Measurements from ENCODE around the gene MBD2. TPM values are rescaled to one million over a fixed set of nuclear protein-coding genes. Genes with fewer than 3 reads are reported as not detected.
"Not testable (repeated sequence)": the region's sequence is repeated elsewhere in the genome, so short reads cannot be mapped to it uniquely, and the experiment has no call there.

Gene MBD2, protein sequence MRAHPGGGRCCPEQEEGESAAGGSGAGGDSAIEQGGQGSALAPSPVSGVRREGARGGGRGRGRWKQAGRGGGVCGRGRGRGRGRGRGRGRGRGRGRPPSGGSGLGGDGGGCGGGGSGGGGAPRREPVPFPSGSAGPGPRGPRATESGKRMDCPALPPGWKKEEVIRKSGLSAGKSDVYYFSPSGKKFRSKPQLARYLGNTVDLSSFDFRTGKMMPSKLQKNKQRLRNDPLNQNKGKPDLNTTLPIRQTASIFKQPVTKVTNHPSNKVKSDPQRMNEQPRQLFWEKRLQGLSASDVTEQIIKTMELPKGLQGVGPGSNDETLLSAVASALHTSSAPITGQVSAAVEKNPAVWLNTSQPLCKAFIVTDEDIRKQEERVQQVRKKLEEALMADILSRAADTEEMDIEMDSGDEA
- total RNA-seq (2014; rRNA removed; shearing (Covaris generic)), result 30.9 and 32.5 TPM in 2 replicates
- polyA plus RNA-seq (2014; cell fraction: nucleus; rRNA removed), result 11.1 and 15.7 TPM in 2 replicates

DNA sequence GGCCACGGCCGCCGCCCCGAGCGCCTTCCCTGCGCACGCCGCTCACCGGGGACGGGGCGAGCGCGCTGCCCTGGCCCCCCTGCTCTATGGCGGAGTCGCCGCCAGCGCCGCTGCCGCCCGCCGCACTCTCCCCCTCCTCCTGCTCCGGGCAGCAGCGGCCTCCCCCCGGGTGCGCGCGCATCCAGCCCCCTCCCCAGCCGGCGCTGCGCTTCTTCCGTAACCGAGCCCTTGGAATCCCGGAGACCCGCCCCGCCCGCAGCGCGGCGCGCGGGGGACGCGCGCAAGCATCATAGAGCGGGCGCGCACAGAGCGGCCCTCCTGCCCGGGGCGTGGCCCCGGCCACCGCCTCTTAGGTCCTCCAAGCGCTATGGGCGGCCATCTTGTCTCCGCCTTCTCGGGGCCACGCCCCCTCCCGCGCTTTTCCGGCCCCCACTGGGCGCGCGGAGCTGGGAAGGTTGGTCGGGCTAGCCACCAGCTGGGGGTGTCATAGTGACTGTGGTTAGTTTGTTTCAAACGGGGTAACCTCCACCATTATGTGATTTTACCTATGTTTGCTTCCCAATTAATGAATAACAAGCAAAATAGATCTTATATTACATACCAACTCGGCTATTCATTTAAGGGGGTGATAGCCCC, at the start of gene MBD2:
Gene MBD2, minus strand, starts transcription at position 291 of the 636 bp plus-strand sequence. Its CDS starts 110 bp downstream, at position 181.
- DNase-seq (ENCODE audit: extremely low read depth, low read depth), result peak; percentile 88

DNA sequence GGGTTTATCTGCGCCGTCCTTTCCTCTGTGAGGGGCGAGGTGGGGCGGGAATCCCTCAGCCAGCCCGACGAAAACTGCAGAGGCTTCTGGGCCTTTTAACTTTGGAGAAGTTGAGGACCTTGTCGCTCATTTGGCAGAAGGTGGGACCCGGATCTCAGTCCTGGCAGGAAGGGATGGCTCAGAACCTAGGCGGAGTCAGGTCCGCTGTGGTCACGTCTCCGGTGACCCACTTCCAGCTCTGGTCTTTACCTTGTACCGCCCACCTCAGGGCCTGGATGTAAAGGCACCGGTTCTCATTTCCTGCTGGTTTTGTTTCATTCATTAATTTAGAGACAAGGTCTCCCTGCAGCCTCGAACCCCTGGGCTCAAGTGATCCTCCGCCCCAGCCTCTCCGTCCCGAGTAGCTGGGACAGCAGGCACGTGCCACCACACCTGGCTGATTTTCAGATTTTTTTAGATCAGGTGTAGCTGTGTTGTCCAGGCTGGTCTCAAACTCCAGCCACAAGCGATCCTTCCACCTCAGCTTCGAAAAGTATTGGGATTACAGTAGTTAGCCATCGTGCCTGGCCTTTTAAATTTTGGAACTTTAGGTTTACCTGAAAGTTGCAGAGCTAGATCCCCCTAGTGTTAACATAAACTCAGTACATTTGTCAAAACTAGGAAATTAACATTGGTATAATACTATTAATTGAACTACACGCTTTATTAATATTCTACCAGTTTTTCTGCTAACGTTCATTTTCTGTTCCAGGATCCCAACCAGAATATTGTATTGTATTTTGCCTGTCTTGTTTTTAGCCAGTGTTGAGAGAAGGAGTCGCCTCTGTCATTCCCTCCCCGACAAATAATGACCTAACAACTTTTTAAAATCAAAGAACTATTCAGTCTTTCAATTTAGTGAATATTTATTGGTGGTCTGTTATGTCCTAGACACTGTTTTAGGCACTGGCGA, 45.7 kb upstream of the MBD2 start:
- no peak for DNase-seq (ENCODE audit: extremely low read depth, low read depth)

DNA sequence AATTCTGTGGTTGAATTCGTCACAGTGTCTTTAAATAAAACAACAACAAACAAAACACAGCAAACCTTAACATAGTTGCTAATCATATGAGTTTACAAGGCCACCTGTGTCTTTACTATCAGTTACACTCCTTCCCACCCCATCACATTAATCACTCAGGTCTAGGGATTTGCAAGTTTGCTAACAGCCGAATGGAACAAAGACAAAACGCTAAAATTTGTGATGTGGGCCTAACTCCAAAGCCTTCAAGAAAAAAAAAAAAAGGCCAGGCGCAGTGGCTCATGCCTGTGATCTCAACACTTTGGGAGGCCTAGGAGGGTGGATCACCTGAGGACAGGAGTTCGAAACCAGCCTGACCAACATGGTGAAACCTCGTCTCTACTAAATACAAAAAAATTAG, 44.3 kb upstream of the MBD2 start:
- no peak for DNase-seq (ENCODE audit: extremely low read depth, low read depth)

DNA sequence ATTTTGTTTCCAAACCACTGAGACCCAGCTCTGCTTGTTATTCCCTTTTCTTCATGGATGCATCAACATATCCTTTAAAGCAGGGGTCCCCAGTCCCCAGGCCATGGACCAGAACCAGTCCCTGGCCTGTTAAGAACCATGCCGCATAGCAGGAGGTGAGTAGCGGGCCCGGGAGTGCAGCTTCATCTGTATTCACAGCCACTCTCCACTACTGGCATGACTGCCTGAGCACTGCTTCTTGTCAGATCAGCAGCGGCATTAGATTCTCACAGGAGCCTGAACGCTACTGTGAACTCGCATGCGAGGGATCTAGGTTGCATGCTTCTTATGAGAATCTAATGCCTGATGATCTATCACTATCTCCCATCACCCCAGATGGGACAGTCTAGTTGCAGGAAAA, 43.2 kb upstream of the MBD2 start:
- DNase-seq (ENCODE audit: extremely low read depth, low read depth), result no peak

DNA sequence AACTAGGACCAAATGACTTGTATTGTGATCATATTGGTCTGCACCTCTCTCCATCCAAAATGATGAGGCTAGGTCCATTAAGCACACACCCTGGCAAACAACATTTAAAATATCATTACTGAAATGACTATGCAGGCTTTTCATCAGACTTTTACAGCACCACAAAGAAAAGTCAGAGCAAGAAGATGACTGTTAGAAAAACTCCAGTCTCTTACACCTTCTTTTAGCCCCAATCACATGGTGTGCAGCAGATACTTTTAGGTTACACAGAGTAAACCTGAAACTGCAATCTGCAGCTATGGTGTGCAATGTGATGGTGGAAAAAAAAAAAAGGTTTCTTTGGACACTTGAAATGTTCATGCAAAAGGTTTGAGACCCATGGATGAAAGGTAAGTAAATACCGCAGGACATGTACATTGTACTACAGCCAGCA, 39.5 kb upstream of the MBD2 start:
- no peak for DNase-seq (ENCODE audit: extremely low read depth, low read depth)

DNA sequence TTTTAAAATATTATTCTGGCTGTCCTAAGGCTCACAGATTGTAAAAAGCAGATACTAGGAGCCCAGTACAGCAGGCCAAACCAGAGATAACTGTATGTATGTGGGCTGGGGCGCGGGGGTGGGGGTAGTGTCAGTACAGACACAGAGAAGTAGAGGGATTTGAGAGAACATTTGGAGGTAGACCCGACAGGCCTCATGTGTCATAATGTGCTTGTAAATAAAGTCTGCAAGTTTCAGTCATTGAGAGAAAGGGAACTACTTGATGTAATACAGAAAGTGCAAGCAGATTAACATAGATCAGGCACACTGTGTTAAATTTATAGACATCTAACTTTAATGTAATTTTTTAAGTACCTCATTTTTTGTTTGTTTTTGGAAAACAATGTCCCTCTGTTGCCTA, 37.4 kb upstream of the MBD2 start:
- no peak for DNase-seq (ENCODE audit: extremely low read depth, low read depth)

DNA sequence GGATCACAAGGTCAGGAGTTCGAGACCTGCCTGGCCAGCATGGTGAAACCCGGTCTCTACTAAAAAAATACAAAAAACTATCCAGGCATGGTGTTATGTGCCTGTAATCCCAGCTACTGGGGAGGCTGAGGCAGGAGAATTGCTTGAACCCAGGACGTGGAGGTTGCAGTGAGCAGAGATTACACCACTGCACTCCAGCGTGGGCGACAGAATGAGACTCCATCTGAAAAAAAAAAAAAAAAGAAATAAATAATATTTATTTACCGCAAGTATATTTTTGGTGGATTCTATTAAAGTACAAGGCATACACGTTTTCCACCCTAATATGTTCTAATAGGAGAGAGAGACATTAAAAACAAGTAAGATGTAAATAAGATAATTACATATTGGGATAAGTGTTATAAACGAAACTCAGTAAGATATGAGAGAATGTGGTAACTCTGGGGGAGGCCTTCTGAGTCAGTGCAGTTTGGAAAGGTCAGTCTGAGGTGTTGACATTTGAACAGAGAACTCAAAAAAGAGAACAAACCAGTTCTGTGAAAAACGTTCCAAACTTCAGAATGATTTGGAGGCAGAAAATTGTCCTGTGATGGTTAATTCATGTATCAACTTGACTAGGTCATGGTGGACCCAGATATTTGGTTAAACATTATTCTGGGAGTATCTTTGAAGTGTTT, 36.1 kb upstream of the MBD2 start:
- DNase-seq (ENCODE audit: extremely low read depth, low read depth), result no peak

DNA sequence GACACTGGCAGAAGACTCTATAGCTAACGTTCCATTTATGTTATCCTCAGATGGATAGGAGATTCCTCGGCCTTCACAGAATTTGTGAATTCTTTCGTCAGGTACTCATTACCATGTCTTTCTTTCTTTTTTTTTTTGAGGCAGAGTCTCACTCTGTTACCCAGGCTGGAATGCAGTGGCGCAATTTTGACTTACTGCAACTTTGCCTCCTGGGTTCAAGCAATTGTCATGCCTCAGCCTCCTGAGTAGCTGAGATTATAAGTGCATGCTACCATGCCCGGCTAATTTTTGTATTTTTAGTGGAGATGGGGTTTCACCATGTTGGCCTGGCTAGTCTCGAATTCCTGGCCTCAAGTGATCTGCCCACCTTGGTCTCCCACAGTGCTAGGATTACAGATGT, 33.3 kb upstream of the MBD2 start:
- DNase-seq (ENCODE audit: extremely low read depth, low read depth), result not testable (repeated sequence)

DNA sequence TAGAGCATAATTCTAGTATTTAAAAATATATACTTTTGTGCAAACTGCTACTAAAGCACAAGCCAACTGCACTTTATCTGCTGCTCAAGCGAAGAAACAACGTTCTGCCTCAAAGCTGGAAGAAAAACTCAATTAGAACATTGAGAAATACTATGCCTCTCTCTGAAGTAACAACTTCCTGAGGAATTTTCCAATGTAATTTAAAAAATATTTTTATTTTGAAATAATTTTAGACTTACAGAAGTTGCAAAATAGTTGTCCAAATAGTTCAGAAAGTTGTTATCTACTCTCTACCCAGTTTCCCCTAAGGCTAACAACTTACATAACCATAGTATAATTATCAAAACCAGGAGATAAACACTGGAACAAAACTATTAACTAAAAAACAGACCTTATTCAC, 32.5 kb upstream of the MBD2 start:
- DNase-seq (ENCODE audit: extremely low read depth, low read depth), result no peak

DNA sequence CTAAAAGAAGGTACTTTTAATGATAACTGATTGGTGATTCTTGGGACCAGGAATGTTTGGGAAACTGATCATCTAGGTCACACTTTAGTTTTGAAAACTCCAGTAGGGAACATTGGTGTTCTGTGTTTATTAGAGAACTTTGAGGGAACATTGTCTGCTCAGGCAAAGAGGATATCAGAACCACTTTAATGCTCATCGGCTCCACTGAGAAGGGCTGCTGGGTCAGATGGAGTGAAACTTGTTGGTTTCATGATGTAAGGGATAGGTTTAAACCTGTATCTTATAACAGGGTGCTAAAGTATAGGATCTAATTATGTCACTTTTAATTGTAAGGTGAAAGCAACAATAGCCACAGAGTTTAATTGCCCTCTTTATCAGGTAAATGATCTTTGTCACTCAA, 30.7 kb upstream of the MBD2 start:
- DNase-seq (ENCODE audit: extremely low read depth, low read depth), result no peak

DNA sequence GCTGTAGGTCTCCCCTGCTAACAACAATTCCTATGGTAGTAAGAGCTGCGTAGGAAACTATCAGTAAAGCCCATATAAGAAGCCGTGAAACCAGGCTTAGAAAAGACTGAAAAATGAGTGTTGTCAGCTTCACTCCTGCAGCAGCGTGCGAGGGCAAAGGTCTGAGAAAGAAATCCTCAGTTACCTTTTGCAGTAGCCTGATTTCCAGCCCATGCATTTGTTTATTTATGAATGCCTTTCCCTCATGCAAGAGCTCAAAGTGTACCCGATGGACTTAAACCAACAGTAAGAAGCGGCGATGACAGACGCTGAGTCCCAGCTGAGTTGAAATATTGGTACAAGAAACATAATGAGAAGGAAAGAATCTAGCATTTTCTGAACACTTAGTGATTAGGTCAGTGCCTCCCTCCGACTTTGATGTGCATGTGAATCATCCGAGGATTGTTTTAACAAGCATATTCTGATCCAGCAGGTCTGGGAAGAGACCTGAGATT, 29.8 kb upstream of the MBD2 start:
- no peak for DNase-seq (ENCODE audit: extremely low read depth, low read depth)

DNA sequence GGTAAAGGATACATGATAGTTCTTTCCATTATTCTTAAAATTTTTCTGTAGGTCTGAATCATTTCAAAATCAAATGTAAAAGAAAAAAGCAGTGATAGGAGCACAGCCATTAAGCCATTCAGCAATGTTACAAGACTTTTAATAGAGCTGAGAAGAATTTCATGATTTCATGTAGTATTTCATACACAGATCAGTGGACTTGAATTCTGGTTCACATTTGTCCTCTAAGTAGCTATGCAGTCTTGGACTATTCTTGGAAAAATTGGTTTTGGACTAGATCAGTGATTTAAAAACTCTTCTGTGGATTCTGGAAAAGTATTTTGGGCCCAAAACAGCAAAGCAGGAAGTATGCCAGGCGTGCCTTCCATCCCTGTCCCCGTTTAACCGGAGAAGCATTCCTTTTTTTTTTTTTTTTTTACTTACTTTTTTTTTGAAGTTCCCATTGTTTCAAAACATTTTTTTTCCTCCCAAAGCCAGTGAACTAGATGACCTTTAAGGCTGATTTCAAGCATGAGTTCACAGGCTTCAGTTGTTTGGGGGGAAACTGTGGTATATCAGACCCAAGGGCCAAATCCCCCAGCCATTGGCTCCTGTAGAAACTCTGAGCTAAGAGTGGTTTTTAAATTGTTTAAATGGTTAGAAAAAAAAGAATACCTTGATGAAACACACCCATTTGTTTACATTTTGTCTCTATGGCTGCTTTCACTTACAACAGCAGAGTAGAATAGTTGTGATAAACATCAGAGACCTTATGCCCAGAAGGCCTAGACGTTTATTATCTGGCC, 27.3 kb upstream of the MBD2 start:
- no peak for DNase-seq (ENCODE audit: extremely low read depth, low read depth)

DNA sequence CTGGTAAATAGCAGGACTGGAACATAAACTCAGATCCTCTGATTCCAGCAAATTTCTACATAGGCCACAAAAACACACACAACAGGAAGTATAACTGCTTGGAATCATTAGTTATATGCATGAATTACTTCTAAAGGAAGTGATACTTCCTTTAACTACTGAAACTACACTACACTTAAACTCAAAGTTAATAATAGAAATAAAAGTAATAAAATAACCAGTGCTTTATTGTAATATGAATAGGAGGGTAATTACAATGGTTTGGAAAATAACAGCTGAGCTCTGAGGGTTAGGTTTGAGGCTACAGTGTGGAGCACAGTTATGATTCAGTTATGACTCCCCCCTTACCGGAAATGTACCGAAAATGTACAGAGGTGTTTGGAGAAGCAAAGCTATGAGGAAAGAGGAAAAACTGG, 26.4 kb upstream of the MBD2 start:
- DNase-seq (ENCODE audit: extremely low read depth, low read depth), result no peak

DNA sequence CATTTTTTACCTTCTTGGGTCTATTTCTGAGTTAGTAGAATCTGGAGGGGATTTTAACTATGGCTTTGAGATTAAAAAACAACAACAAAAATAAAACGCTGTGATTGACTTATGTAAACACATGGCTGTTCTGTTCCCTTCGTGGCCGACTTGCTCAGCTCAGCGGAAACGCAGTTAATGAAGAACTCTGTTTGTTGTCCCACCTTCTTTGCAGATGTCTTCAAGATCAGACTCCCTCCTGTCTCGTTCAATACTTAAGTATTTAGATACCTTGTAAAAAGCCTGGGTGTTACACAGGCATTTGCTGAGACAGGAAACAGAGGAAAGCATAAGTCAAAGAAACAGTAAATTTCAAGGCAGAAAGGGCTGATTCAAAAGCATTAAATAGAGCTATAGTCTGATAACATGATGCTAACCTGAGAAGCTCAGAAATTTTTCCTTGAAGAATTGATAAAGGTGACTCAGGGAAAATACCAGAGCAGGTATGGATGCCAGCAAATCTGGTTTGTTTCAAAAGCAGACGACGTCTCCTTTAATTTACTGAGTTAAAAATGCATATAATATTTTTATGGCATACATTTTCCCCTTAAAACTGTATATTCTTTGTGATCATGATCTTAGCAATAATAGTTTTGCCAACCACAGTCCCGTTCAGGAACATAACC, 23.2 kb upstream of the MBD2 start:
- DNase-seq (ENCODE audit: extremely low read depth, low read depth), result no peak

DNA sequence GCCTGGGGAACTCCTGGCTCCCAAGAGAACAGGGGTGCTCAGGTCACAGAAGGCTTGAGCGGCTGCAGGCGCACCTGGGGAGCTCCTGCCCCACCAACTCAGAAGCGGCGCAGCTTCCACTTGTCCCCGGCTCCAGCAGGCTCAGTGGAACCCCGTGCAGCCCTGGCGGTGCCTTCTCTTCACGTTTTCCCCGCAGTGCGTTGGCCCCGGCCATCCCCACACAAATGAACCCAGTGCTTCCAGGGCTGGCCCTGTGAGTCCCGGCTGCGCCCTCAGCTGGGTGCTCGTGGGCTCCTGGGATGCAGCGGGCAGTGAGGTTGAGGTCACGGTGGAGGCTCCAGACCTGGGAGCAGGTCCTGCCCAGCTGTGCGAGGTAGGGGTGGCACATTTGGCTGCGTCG, 17.9 kb upstream of the MBD2 start:
- DNase-seq (ENCODE audit: extremely low read depth, low read depth), result no peak

DNA sequence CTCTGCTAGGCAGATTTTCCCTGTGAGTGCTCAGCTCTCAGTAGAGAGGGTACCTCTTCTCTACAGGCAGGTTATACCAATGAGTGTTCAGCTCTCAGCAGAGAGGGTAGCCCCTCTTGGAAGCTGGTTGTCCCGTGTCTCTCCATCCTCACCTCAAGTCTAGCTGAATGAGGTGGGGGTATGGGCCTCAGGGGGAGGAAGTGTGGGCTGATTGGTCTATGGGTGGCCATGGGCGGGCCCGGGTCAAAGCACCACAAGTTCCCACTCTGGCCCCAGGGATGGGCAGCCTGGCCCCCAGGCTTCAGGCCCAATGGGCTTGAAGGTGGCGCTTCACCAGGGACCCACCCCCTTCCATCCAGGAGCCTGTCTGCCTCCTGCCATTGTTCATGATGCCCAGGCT, 17.0 kb upstream of the MBD2 start:
- no peak for DNase-seq (ENCODE audit: extremely low read depth, low read depth)

DNA sequence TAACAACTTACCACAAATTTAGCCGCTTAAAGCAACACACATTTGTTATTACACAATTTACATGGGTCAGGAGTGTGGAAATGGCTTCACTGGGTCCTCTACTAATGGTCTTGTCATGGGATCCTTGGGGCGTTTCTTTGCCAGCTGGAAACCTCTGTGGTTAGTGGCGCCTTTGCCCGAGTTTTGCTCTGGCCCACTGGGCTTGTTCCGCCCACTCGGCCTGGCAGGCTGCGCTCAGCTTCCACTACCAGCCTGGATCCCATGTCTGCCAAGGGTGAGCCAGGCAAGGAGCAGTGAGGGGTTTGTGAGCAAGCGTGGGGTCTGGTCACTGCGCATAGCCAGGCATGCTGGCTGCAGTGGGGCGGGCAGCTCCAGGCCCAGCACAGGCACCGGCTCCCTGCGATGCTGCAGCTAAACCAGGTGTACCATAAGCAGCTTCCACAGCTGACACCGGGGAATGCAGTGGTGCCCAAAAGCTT, 16.2 kb upstream of the MBD2 start:
- no peak for DNase-seq (ENCODE audit: extremely low read depth, low read depth)

DNA sequence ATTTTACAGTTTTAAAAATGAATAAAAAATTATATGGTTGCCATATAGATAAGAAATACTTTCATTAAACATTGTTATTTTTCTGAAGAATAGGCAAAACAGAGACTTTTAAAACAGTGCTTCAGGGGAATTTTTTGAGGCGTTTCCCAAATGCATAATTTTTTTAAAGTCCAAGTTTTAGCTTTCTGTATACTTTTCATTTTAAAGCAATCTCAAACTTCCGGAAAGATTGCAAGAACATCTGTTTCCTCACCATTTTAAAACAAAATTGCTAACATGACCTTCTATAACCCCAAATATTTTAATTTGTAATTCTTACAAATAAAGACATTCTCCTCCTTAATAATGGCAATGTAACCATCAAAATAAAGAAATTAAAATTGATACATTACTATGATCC, 15.1 kb upstream of the MBD2 start:
- DNase-seq (ENCODE audit: extremely low read depth, low read depth), result no peak

DNA sequence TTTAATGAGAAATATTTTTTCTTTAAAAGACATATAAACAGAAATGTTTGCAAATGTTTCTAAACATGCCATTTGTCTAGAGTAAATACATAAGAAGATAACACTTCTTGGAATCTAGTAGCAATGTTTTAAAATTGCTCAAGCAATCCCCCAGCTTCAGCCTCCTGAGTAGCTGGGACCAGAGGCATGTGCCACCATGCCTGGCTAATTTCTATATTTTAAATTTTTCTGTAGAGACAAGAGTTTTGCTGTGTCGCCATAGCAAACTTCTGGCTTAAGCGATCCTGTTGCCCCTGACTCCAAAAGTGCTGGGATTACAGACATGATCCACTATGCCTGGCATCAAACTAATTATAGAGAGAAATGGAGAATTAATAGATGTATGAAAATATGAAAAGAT, 14.6 kb upstream of the MBD2 start:
- no peak for DNase-seq (ENCODE audit: extremely low read depth, low read depth)
